Gastroesophageal sphincter (tissue), 4 donors: ENCODE results near the gene ECM2. TPM values are rescaled to one million over a fixed set of nuclear protein-coding genes. Genes with fewer than 3 reads are reported as not detected.

ENCODE experiments used
- ATAC-seq: fragments of 150-250 bp; one replicate; pipeline ENCODE4 v1.9.1; 2016; ENCODE audit warnings: mild to moderate bottlenecking, moderate library complexity
- H3K27ac ChIP-seq, 4 donors: fragments of 200-600 bp; sonication (generic) in 3 of 4; 1 replicate in 3 of 4; 2 replicates in 1 of 4; pipeline ENCODE4 v1.5.1; 2016 to 2019
- H3K27me3 ChIP-seq: fragments of 200-600 bp; sonication (generic); one replicate; pipeline ENCODE4 v1.5.1; 2019
- H3K36me3 ChIP-seq, 2 donors: fragments of 200-600 bp; sonication (generic); one replicate each; pipeline ENCODE4 v1.5.1; 2019; ENCODE audit warnings: control low read depth in 1 of 2
- H3K4me1 ChIP-seq, 3 donors: fragments of 200-600 bp; sonication (generic); 1 replicate in 2 of 3; 2 replicates in 1 of 3; pipeline ENCODE4 v1.5.1; 2016 to 2019; ENCODE audit warnings: control low read depth in 2 of 3
- H3K4me3 ChIP-seq, 2 donors: fragments of 200-600 bp; sonication (generic); one replicate each; pipeline ENCODE4 v1.5.1; 2019; ENCODE audit warnings: mild to moderate bottlenecking in 1 of 2, moderate library complexity in 1 of 2
- H3K9me3 ChIP-seq, 3 donors: fragments of 200-600 bp; sonication (generic); one replicate each; pipeline ENCODE4 v1.5.1; 2017 to 2019; ENCODE audit warnings: control low read depth in 2 of 3
- CTCF ChIP-seq, 4 experiments: fragments of 200-600 bp in 2 of 4; fragments of 450-650 bp in 2 of 4; sonication (generic) in 1 of 4; IDR thresholded peaks; one replicate each; pipeline ENCODE4 v1.5.1; 2017 to 2019; ENCODE audit warnings: antibody characterized with exemption in 4 of 4, mild to moderate bottlenecking in 2 of 4, moderate library complexity in 2 of 4
- EP300 ChIP-seq: sonication (generic); formaldehyde crosslinking; IDR thresholded peaks from one replicate; pipeline ENCODE4 v1.6.1; 2017; ENCODE audit warnings: antibody characterized with exemption, mild to moderate bottlenecking
- POLR2A ChIP-seq, 2 donors: fragments of 450-650 bp; IDR thresholded peaks; one replicate each; pipeline ENCODE4 v1.6.1; 2017; ENCODE audit warnings: antibody characterized with exemption in 2 of 2, mild to moderate bottlenecking in 2 of 2, moderate library complexity in 1 of 2
- POLR2AphosphoS5 ChIP-seq: sonication (generic); formaldehyde crosslinking; IDR thresholded peaks from one replicate; pipeline ENCODE4 v1.6.1; 2017; ENCODE audit warnings: antibody characterized with exemption
- WGBS, 2 donors: methylation state at CpG; one replicate each; pipeline ENCODE4 v1.1.5; 2018; ENCODE audit warnings: low coverage in 1 of 2; 5-methylcytosine and 5-hydroxymethylcytosine counted together
- small RNA-seq, 4 donors: library from RNA; depleted of rRNA; stranded (forward); fragments of <200 nt; gene quantifications; one replicate each; pipeline ENCODE3, GENCODE V24; 2016
- total RNA-seq, 4 donors: library from RNA; depleted of rRNA; stranded (reverse); fragments of >200 nt; gene quantifications; one replicate each; pipeline ENCODE4 v1.1.0, GENCODE V29; 2016

The ECM2 gene
- total RNA-seq, 4 donors from 2014 or later: 8.2 to 20.1 (median 14.2) TPM

GRCh38 chr9:92457576-92457975 is 78.2 kb downstream of the ECM2 start:
- Histone ChIP-seq H3K27ac (no peak overlapping the region), H3K4me3 (no peak overlapping the region), H3K4me1 (no peaks in the 10 kb centered on the region), H3K36me3 (no peaks in the 10 kb centered on the region), H3K9me3 (no peaks in the 10 kb centered on the region), H3K27me3 (no peaks in the 10 kb centered on the region)
- WGBS, 2 donors: 94 to 100% methylated on average over 2 to 4 of the region's 4 CpGs
- no peak for ATAC-seq
- TF ChIP-seq POLR2AphosphoS5: no peak
- TF ChIP-seq POLR2A (IDR thresholded peaks at IDR 0.05): no peak
- TF ChIP-seq CTCF (IDR thresholded peaks at IDR 0.05): no peak
- no peak for TF ChIP-seq EP300

- no peak for TF ChIP-seq CTCF (IDR thresholded peaks at IDR 0.05)
- TF ChIP-seq POLR2AphosphoS5: no peak
- no peak for TF ChIP-seq EP300
- TF ChIP-seq POLR2A (IDR thresholded peaks at IDR 0.05): no peak
- ATAC-seq: no peak
Observed at GRCh38 chr9:92455217-92455616, 80.6 kb downstream of the ECM2 start.

GRCh38 chr9:92446536-92446935 is 89.3 kb downstream of the ECM2 start:
- Histone ChIP-seq H3K4me1 (no peaks in the 10 kb centered on the region), H3K27ac (no peak overlapping the region), H3K36me3 (no peaks in the 10 kb centered on the region), H3K9me3 (no peaks in the 10 kb centered on the region), H3K27me3 (no peaks in the 10 kb centered on the region), H3K4me3 (no peak overlapping the region)
- TF ChIP-seq POLR2AphosphoS5 (no peak), CTCF (IDR thresholded peaks at IDR 0.05) (no peak)
- no peak for ATAC-seq

More at GRCh38 chr9:92455217-92455616, 80.6 kb downstream of the ECM2 start:
- no peak overlapping the region for H3K27ac ChIP-seq
- H3K27me3 ChIP-seq: no peaks in the 10 kb centered on the region
- no peaks in the 10 kb centered on the region for H3K36me3 ChIP-seq
- H3K9me3 ChIP-seq: no peaks in the 10 kb centered on the region
- H3K4me3 ChIP-seq: no peak overlapping the region
- H3K4me1 ChIP-seq: no peaks in the 10 kb centered on the region
- 79 to 100% methylated on average over 3 of the region's 3 CpGs for WGBS, 2 donors

Small RNA genes within 50 kb of the gene (small RNA-seq; reads per million reads assigned to genes)
- gene AL157827.1 (0 reads per million in 4 donors), gene MIR4670 (0 reads per million in 4 donors)

Other genes with a start within 250 kb of the ECM2 start
- gene IARS1, start 242.3 kb downstream of the ECM2 start, total RNA-seq: 10 to 100 TPM; 56.6 to 78.8 (median 75.0) TPM
- gene NOL8, start 210.6 kb downstream of the ECM2 start, total RNA-seq: 10 to 100 TPM; 15.6 to 42.2 (median 24.4) TPM
- 1 to 10 TPM; 2.9 to 8.3 (median 4.9) TPM for gene CENPP, start 210.0 kb downstream of the ECM2 start, total RNA-seq
- 100 to 1,000 TPM in 1 of 4 donors, 10 to 100 TPM in 3; 12.9 to 101 (median 30.2) TPM for gene OGN, start 131.4 kb downstream of the ECM2 start, total RNA-seq
- gene OMD, start 111.5 kb downstream of the ECM2 start, total RNA-seq: 10 to 100 TPM; 11.4 to 45.2 (median 22.2) TPM
- 10 to 100 TPM in 3 of 4 donors, 1 to 10 TPM in 1; 5.3 to 46.4 (median 27.3) TPM for gene ASPN, start 53.5 kb downstream of the ECM2 start, total RNA-seq
- gene IPPK, start 134.1 kb upstream of the ECM2 start, total RNA-seq: 10 to 100 TPM in 1 of 4 donors, 1 to 10 TPM in 3; 7.2 to 14.1 (median 8.9) TPM
- gene BICD2, start 228.8 kb upstream of the ECM2 start, total RNA-seq: 10 to 100 TPM; 42.3 to 75.3 (median 51.8) TPM